ENCODE data around the gene FMNL2.

Gene FMNL2

GRCh38 chr2:152683400-152683799, 348.4 kb downstream of the FMNL2 start:
- Histone ChIP-seq H3K36me3 (ENCODE audit: insufficient read depth, low read length) (peaks cover 55% of the 10 kb centered on the region), H3K27me3 (ENCODE audit: insufficient read depth, low read length, poor library complexity) (no peaks in the 10 kb centered on the region), H3K9me3 (ENCODE audit: insufficient read depth, low read length, severe bottlenecking) (no peaks in the 10 kb centered on the region), H3K4me2 (ENCODE audit: insufficient read depth, low read length) (no peak overlapping the region), H3K9ac (ENCODE audit: low read depth, low read length) (no peak overlapping the region), H3K4me3 (ENCODE audit: low read depth in 1 of 2, low read length in 2 of 2) (no peak overlapping the region), H2AFZ (ENCODE audit: low read depth, low read length) (no peak overlapping the region), H3K27ac (ENCODE audit: low read length) (no peak overlapping the region), H3K4me1 (ENCODE audit: insufficient read depth, low read length) (no peaks in the 10 kb centered on the region), H3K79me2 (ENCODE audit: insufficient read depth, low read length) (peaks cover 57% of the 10 kb centered on the region), H4K20me1 (ENCODE audit: insufficient read depth, low read length) (peaks cover 8% of the 10 kb centered on the region; the same call in 1 of the 2 replicates)
- TF ChIP-seq EZH2 (IDR thresholded peaks at IDR 0.05; ENCODE audit: borderline replicate concordance, low read depth, low read length, severe bottlenecking): no peak
- TF ChIP-seq, protein P1, sequence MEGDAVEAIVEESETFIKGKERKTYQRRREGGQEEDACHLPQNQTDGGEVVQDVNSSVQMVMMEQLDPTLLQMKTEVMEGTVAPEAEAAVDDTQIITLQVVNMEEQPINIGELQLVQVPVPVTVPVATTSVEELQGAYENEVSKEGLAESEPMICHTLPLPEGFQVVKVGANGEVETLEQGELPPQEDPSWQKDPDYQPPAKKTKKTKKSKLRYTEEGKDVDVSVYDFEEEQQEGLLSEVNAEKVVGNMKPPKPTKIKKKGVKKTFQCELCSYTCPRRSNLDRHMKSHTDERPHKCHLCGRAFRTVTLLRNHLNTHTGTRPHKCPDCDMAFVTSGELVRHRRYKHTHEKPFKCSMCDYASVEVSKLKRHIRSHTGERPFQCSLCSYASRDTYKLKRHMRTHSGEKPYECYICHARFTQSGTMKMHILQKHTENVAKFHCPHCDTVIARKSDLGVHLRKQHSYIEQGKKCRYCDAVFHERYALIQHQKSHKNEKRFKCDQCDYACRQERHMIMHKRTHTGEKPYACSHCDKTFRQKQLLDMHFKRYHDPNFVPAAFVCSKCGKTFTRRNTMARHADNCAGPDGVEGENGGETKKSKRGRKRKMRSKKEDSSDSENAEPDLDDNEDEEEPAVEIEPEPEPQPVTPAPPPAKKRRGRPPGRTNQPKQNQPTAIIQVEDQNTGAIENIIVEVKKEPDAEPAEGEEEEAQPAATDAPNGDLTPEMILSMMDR (IDR thresholded peaks at IDR 0.05; ENCODE audit: borderline replicate concordance, extremely low read depth, low read length, poor library complexity, severe bottlenecking): no peak
- DNase-seq (no peak), ATAC-seq (ENCODE audit: insufficient read depth, low read depth) (no peak)

DNA sequence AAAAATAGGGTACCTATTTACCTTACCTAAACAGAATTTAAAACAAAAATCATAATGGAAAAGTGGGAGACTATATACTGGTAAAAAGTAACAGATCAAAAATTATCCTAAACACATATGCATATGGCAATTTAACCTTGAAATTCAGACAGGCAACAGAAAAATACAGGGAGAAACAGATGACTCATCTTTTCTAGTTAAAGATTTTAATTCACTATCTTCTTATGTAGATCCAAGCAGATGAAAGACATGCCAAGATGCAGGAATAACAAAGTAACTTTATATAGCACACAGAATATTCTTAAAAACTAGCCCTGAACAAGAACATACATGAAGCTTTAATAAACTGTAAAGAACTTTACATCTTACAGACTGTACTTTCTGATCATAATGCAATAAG, 351.3 kb downstream of the FMNL2 start:
- Histone ChIP-seq H3K9ac (ENCODE audit: low read depth, low read length) (no peak overlapping the region), H3K36me3 (ENCODE audit: insufficient read depth, low read length) (peaks cover 51% of the 10 kb centered on the region), H3K79me2 (ENCODE audit: insufficient read depth, low read length) (peaks cover 68% of the 10 kb centered on the region), H2AFZ (ENCODE audit: low read depth, low read length) (no peak overlapping the region), H3K4me1 (ENCODE audit: insufficient read depth, low read length) (no peaks in the 10 kb centered on the region), H3K9me3 (ENCODE audit: insufficient read depth, low read length, severe bottlenecking) (no peaks in the 10 kb centered on the region), H3K4me3 (ENCODE audit: low read depth in 1 of 2, low read length in 2 of 2) (no peak overlapping the region), H3K4me2 (ENCODE audit: insufficient read depth, low read length) (no peak overlapping the region), H3K27ac (ENCODE audit: low read length) (no peak overlapping the region), H4K20me1 (ENCODE audit: insufficient read depth, low read length) (peaks cover 8% of the 10 kb centered on the region; the same call in 1 of the 2 replicates), H3K27me3 (ENCODE audit: insufficient read depth, low read length, poor library complexity) (no peaks in the 10 kb centered on the region)
- TF ChIP-seq, protein P1 (IDR thresholded peaks at IDR 0.05; ENCODE audit: borderline replicate concordance, extremely low read depth, low read length, poor library complexity, severe bottlenecking): no peak
- no peak for TF ChIP-seq EZH2 (IDR thresholded peaks at IDR 0.05; ENCODE audit: borderline replicate concordance, low read depth, low read length, severe bottlenecking)
- DNase-seq: no peak
- ATAC-seq (ENCODE audit: insufficient read depth, low read depth): no peak

GRCh38 chr2:152693033-152693432, 358.1 kb downstream of the FMNL2 start:
- Histone ChIP-seq H3K27ac (ENCODE audit: low read length) (no peak overlapping the region), H3K9me3 (ENCODE audit: insufficient read depth, low read length, severe bottlenecking) (no peaks in the 10 kb centered on the region), H3K4me1 (ENCODE audit: insufficient read depth, low read length) (no peaks in the 10 kb centered on the region; the same call in 1 of the 2 replicates), H2AFZ (ENCODE audit: low read depth, low read length) (no peak overlapping the region), H3K4me2 (ENCODE audit: insufficient read depth, low read length) (no peak overlapping the region), H3K9ac (ENCODE audit: low read depth, low read length) (no peak overlapping the region), H3K4me3 (ENCODE audit: low read depth in 1 of 2, low read length in 2 of 2) (no peak overlapping the region), H4K20me1 (ENCODE audit: insufficient read depth, low read length) (peaks cover 27% of the 10 kb centered on the region), H3K27me3 (ENCODE audit: insufficient read depth, low read length, poor library complexity) (no peaks in the 10 kb centered on the region), H3K79me2 (ENCODE audit: insufficient read depth, low read length) (peaks cover 75% of the 10 kb centered on the region), H3K36me3 (ENCODE audit: insufficient read depth, low read length) (peaks cover 56% of the 10 kb centered on the region)
- no peak for DNase-seq
- no peak for ATAC-seq (ENCODE audit: insufficient read depth, low read depth)
- TF ChIP-seq, protein P1 (IDR thresholded peaks at IDR 0.05; ENCODE audit: borderline replicate concordance, extremely low read depth, low read length, poor library complexity, severe bottlenecking): no peak
- TF ChIP-seq EZH2 (IDR thresholded peaks at IDR 0.05; ENCODE audit: borderline replicate concordance, low read depth, low read length, severe bottlenecking): no peak
